K562 (cell line): ENCODE measurements around the gene UBE2E1. TPM values are rescaled to one million over a fixed set of nuclear protein-coding genes. Genes with fewer than 3 reads are reported as not detected.

Experiments used
- ATAC-seq: fragments of 200-7000 bp; cut with Tn5 transposase; 3 replicates; pipeline ENCODE4 v1.9.1; 2020; ENCODE audit warnings: moderate library complexity
- BruUV-seq: library from RNA; stranded (reverse); fragments of 400-500 nt; replicated peaks from 2 replicates; lab custom pipeline; 2021; lab: Mats Ljungman, UMichigan
- CTCF ChIA-PET: fragments of 300-600 bp; formaldehyde crosslinking; extraction: SDS; loops from one replicate; lab custom pipeline; 2021; ENCODE audit warnings: low intra/inter-chr PET ratio; lab: Yijun Ruan, JAX
- POLR2A ChIA-PET: fragments of 300-600, 350-650 bp; sonication (Branson Sonifier 250); formaldehyde crosslinking; extraction: SDS; loops from one replicate; lab custom pipeline; 2021; ENCODE audit warnings: antibody characterized with exemption, inconsistent platforms; lab: Yijun Ruan, JAX
- DNase-seq, 4 experiments: peaks; one replicate each; pipeline versions ENCODE4 v3.0.0 to v3.0.0-alpha.2; 2011 to 2018; ENCODE audit warnings: low spot score in 3 of 4, mixed read lengths in 3 of 4; ENCODE audit errors: extremely low read depth in 1 of 4
- FAIRE-seq: peaks from 2 replicates; lab custom pipeline; 2011; peaks lifted over from hg19 to GRCh38; lab: Jason Lieb, UNC
- H2AFZ ChIP-seq: 2 replicates; pipeline ENCODE4 v1.6.0; 2011; ENCODE audit warnings: low read depth, low read length, control low read depth, inconsistent platforms
- H3K27ac ChIP-seq: fragments of 200-600 bp; 3 replicates; pipeline ENCODE4 v1.8.0; 2011; ENCODE audit warnings: low read depth, mild to moderate bottlenecking, control low read depth, inconsistent platforms, low read length, moderate library complexity, mixed read lengths; ENCODE audit errors: extremely low read depth
- H3K27me3 ChIP-seq, 2 experiments: fragments of 300-600 bp in 1 of 2; 2 replicates in 1 of 2; 3 replicates in 1 of 2; pipeline versions ENCODE4 v1.6.0 to v1.8.0; 2011; ENCODE audit warnings: inconsistent platforms in 2 of 2, low read length in 2 of 2, mild to moderate bottlenecking in 1 of 2, mixed read lengths in 1 of 2, moderate library complexity in 1 of 2; ENCODE audit not compliant: control insufficient read depth in 2 of 2, insufficient read depth in 2 of 2
- H3K36me3 ChIP-seq: fragments of 300-600 bp; 3 replicates; pipeline ENCODE4 v1.8.0; 2011; ENCODE audit warnings: mild to moderate bottlenecking, low read length, inconsistent platforms; ENCODE audit not compliant: control insufficient read depth, insufficient read depth
- H3K4me1 ChIP-seq, 2 experiments: fragments of 200-600 bp in 1 of 2; replicated peaks in 1 of 2; 2 replicates in 1 of 2; 3 replicates in 1 of 2; pipeline versions ENCODE4 v1.5.1 to v1.8.0; 2011; ENCODE audit warnings: inconsistent platforms in 2 of 2, low read length in 2 of 2, mild to moderate bottlenecking in 1 of 2, mixed read lengths in 1 of 2, moderate library complexity in 1 of 2; ENCODE audit not compliant: control insufficient read depth in 2 of 2, insufficient read depth in 2 of 2
- H3K4me2 ChIP-seq: 2 replicates; pipeline ENCODE4 v1.6.1; 2011; ENCODE audit warnings: low read length, control low read depth, inconsistent platforms, mixed read lengths; ENCODE audit not compliant: insufficient read depth
- H3K4me3 ChIP-seq: fragments of 200-600 bp; sonication (generic), shearing (Covaris generic); 2 replicates; pipeline ENCODE4 v1.5.1; 2016; ENCODE audit warnings: control low read depth, inconsistent platforms
- H3K79me2 ChIP-seq: fragments of 200-600 bp; 3 replicates; pipeline ENCODE4 v1.8.0; 2011; ENCODE audit warnings: low read length, inconsistent platforms; ENCODE audit not compliant: control insufficient read depth, insufficient read depth
- H3K9ac ChIP-seq, 2 experiments: 2 replicates each; pipeline versions ENCODE4 v1.6.0 to v1.6.1; 2011; ENCODE audit warnings: low read depth in 2 of 2, low read length in 2 of 2, control low read depth in 1 of 2, inconsistent platforms in 1 of 2, mild to moderate bottlenecking in 1 of 2, mixed read lengths in 1 of 2; ENCODE audit not compliant: insufficient read depth in 1 of 2
- H3K9me1 ChIP-seq: one replicate; pipeline ENCODE4 v1.6.0; 2011; ENCODE audit warnings: inconsistent platforms, mild to moderate bottlenecking, low read length, moderate library complexity; ENCODE audit not compliant: control insufficient read depth, insufficient read depth
- H3K9me3 ChIP-seq: replicated peaks from 2 replicates; pipeline ENCODE4 v1.5.1; 2011; ENCODE audit warnings: low read depth, low read length, inconsistent platforms; ENCODE audit not compliant: control insufficient read depth, insufficient read depth
- H4K20me1 ChIP-seq: replicated peaks from 2 replicates; pipeline ENCODE4 v1.6.1; 2011; ENCODE audit warnings: low read length, inconsistent platforms, mixed read lengths; ENCODE audit not compliant: control insufficient read depth, insufficient read depth
- EZH2 ChIP-seq: IDR thresholded peaks from 2 replicates; pipeline ENCODE4 v1.6.1; 2012; ENCODE audit warnings: low read depth, mild to moderate bottlenecking, inconsistent platforms, low read length, borderline replicate concordance
- GTF2B ChIP-seq: IDR thresholded peaks from 2 replicates; pipeline ENCODE4 v1.6.1; 2011; ENCODE audit not compliant: insufficient read length; ENCODE audit errors: extremely low read depth
- SIN3A ChIP-seq, 2 experiments: fragments of 150-350 bp in 1 of 2; IDR thresholded peaks; 2 replicates each; pipeline ENCODE4 v1.6.1; 2011 to 2016; ENCODE audit warnings: borderline replicate concordance in 2 of 2, low read depth in 2 of 2, low read length in 2 of 2, mild to moderate bottlenecking in 2 of 2, moderate library complexity in 2 of 2; ENCODE audit not compliant: control insufficient read depth in 1 of 2
- ZKSCAN1 ChIP-seq: fragments of 150-350 bp; IDR thresholded peaks from 2 replicates; pipeline ENCODE4 v1.6.1; 2016; ENCODE audit warnings: low read depth, low read length
- ZKSCAN8 ChIP-seq: fragments of 200-800 bp; sonication (Bioruptor generic); IDR thresholded peaks from 2 replicates; pipeline ENCODE4 v1.6.1; 2016; ENCODE audit warnings: missing genetic modification characterization, missing compliant biosample characterization
- ZNF444 ChIP-seq: fragments of 250-450 bp; sonication (Bioruptor Pico); IDR thresholded peaks from 2 replicates; pipeline ENCODE4 v1.4.0; 2020; ENCODE audit warnings: mild to moderate bottlenecking, moderate library complexity
- WGBS: fragments of 100-300 bp; shearing (Covaris generic); methylation state at CpG from one replicate; pipeline ENCODE4 v1.1.6; 2016; ENCODE audit warnings: low coverage, mixed read lengths; ENCODE audit not compliant: insufficient coverage; ENCODE audit errors: missing lambda C conversion rate; 5-methylcytosine and 5-hydroxymethylcytosine counted together
- in situ Hi-C: fragments of 300-500 bp; cut with MboI; formaldehyde crosslinking; loops from 4 replicates; pipeline ENCODE4 v1.15.0; 2018; ENCODE audit warnings: inconsistent platforms, mixed read lengths
- intact Hi-C: fragments of 100-400 bp; cut with micrococcal nuclease; formaldehyde crosslinking; loops from 2 replicates; pipeline ENCODE4 v1.14.2; 2022
- polyA plus RNA-seq, 8 experiments: library from polyadenylated mRNA; depleted of rRNA in 4 of 8; stranded (reverse) in 5 of 8; unstranded in 3 of 8; fragments of >200 nt; fragmentation: Nextera tagmentation in 2 of 8; fragmentation: Illumina TruSeq in 1 of 8; extraction: Ambion mirVana in 2 of 8; extraction: Trizol in 1 of 8; gene quantifications; 2 replicates each; pipeline versions ENCODE4 v1.2.1 to v1.2.3, GENCODE V29; 2011 to 2014; ENCODE audit warnings: inconsistent platforms in 1 of 8, missing spikeins in 1 of 8
- total RNA-seq, 7 experiments: library from RNA; depleted of rRNA in 6 of 7; stranded (reverse); fragments of >200 nt in 6 of 7; fragmentation: Illumina TruSeq in 2 of 7; extraction: Trizol in 2 of 7; gene quantifications; 2 replicates each; pipeline versions ENCODE4 v1.2.1 to v1.2.3, GENCODE V29; 2011 to 2021; ENCODE audit warnings: low replicate concordance in 1 of 7

UBE2E1 gene
- total and polyA plus RNA-seq, 9 of the 15 experiments (the other 6 are each of a cell fraction or from before 2014, with no cell fraction given), result 54.4 to 294 (median 165) TPM

GRCh38 chr3:23798456-23798855, 7.3 kb upstream of the UBE2E1 start (continued):
- TF ChIP-seq GTF2B (no peak), ZKSCAN1 (no peak)

- CTCF ChIA-PET, result no interaction called here
- TF ChIP-seq SIN3A (IDR thresholded peaks at IDR 0.05; ENCODE audit: borderline replicate concordance in 2 of 2, control insufficient read depth in 1 of 2, low read depth in 2 of 2, low read length in 2 of 2) (no peak), ZNF444 (CRISPR knock-in tag) (no peak), EZH2 (no peak), ZKSCAN8 (CRISPR knock-in tag) (no peak)
- no TSS peak for BruUV-seq
- Histone ChIP-seq H3K27ac (no peak overlapping the region), H3K36me3 (no peaks in the 10 kb centered on the region), H3K4me2 (no peak overlapping the region), H3K4me3 (no peak overlapping the region), H3K79me2 (no peaks in the 10 kb centered on the region), H3K4me1 (peaks cover 0 to 2% of the 10 kb centered on the region in 2 experiments; a peak in 2 of 5 replicates), H3K9ac (no peak overlapping the region), H4K20me1 (no peaks in the 10 kb centered on the region), H3K9me1 (no peaks in the 10 kb centered on the region), H2AFZ (no peak overlapping the region), H3K9me3 (no peaks in the 10 kb centered on the region), H3K27me3 (peaks cover 7 to 14% of the 10 kb centered on the region in 2 experiments)
- 2% methylated on average over 3 of the region's 3 CpGs for WGBS
- in situ Hi-C loops (no loop called here), intact Hi-C loops (no loop called here)
- no peak for DNase-seq
- POLR2A ChIA-PET, result interaction anchor here (0.6 to 1.7 kb wide), 4 partner anchors 10 to 23 kb away, joined by 3 to 6 read pairs (median 4); no protein-coding TSS in a partner anchor
- ATAC-seq, result no peak
- no peak for FAIRE-seq
Observed at GRCh38 chr3:23798876-23799275, 6.9 kb upstream of the UBE2E1 start.
